OCI-LY7 (cell line): ENCODE results near the gene UVSSA. TPM values are rescaled to one million over a fixed set of nuclear protein-coding genes. Genes with fewer than 3 reads are reported as not detected.

Experiments
- BruUV-seq: library from RNA; stranded (reverse); fragments of 400-500 nt; replicated peaks from 2 replicates; lab custom pipeline; 2021; lab: Mats Ljungman, UMichigan
- CTCF ChIA-PET: fragments of 300-600 bp; sonication (Branson Sonifier 250); formaldehyde crosslinking; loops from one replicate; lab custom pipeline; 2022; ENCODE audit warnings: antibody characterized with exemption; ENCODE audit not compliant: unreplicated experiment; lab: Charles Lee
- POLR2A ChIA-PET: fragments of 300-600 bp; sonication (Branson Sonifier 250); formaldehyde crosslinking; loops from one replicate; lab custom pipeline; 2022; ENCODE audit warnings: antibody characterized with exemption; lab: Charles Lee
- DNase-seq: peaks from one replicate; pipeline ENCODE4 v3.0.0-alpha.2; 2015; ENCODE audit warnings: low spot score
- H2AFZ ChIP-seq: fragments of 200-600 bp; sonication (generic), shearing (Covaris generic); 2 replicates; pipeline ENCODE4 v1.6.1; 2014; ENCODE audit warnings: mild to moderate bottlenecking, antibody characterized with exemption, low read length, moderate library complexity
- H3K27ac ChIP-seq: fragments of 200-600 bp; sonication (generic); 2 replicates; pipeline ENCODE4 v1.5.1; 2014; ENCODE audit warnings: mixed run types, low read depth, mild to moderate bottlenecking, moderate library complexity, low read length, inconsistent platforms; ENCODE audit not compliant: poor library complexity, severe bottlenecking
- H3K36me3 ChIP-seq: fragments of 200-600 bp; sonication (generic); 2 replicates; pipeline ENCODE4 v1.6.1; 2014; ENCODE audit warnings: mild to moderate bottlenecking, antibody characterized with exemption, low read length, moderate library complexity, mixed read lengths; ENCODE audit not compliant: insufficient read depth
- H3K4me1 ChIP-seq: fragments of 200-600 bp; sonication (generic); 2 replicates; pipeline ENCODE4 v1.5.1; 2014; ENCODE audit warnings: mild to moderate bottlenecking, low read length; ENCODE audit not compliant: insufficient read depth, poor library complexity, severe bottlenecking
- H3K4me2 ChIP-seq: fragments of 200-600 bp; sonication (generic); 2 replicates; pipeline ENCODE4 v1.6.1; 2014; ENCODE audit warnings: mild to moderate bottlenecking, low read length
- H3K4me3 ChIP-seq: fragments of 200-600 bp; sonication (generic); 2 replicates; pipeline ENCODE4 v1.5.1; 2014; ENCODE audit warnings: mild to moderate bottlenecking, low read depth, low read length; ENCODE audit not compliant: poor library complexity, severe bottlenecking
- H3K79me2 ChIP-seq: fragments of 200-600 bp; sonication (generic); 2 replicates; pipeline ENCODE4 v1.6.1; 2016; ENCODE audit warnings: low read depth, mild to moderate bottlenecking, low read length, moderate library complexity, mixed read lengths; ENCODE audit not compliant: insufficient read depth
- H3K9me2 ChIP-seq: fragments of 200-600 bp; sonication (generic); 2 replicates; pipeline ENCODE4 v1.6.1; 2016; ENCODE audit warnings: mild to moderate bottlenecking, low read length, mixed read lengths; ENCODE audit not compliant: insufficient read depth
- H3K9me3 ChIP-seq: fragments of 200-600 bp; sonication (generic); 2 replicates; pipeline ENCODE4 v1.6.1; 2014; ENCODE audit warnings: mild to moderate bottlenecking, mixed run types, low read length, mixed read lengths
- H4K20me1 ChIP-seq: fragments of 200-600 bp; sonication (generic); 2 replicates; pipeline ENCODE4 v1.6.1; 2014; ENCODE audit warnings: mild to moderate bottlenecking, antibody characterized with exemption, low read length, moderate library complexity, mixed read lengths; ENCODE audit not compliant: insufficient read depth
- EZH2phosphoT487 ChIP-seq: fragments of 200-600 bp; sonication (generic); IDR thresholded peaks from 2 replicates; pipeline ENCODE4 v1.6.1; 2018; ENCODE audit warnings: low read depth, borderline replicate concordance, mild to moderate bottlenecking, mixed run types, antibody characterized with exemption, low read length, moderate library complexity, mixed read lengths
- intact Hi-C: fragments of 100-400 bp; cut with micrococcal nuclease; formaldehyde crosslinking; loops from one replicate; pipeline ENCODE4 v1.10.0; 2022; ENCODE audit not compliant: unreplicated experiment
- total RNA-seq, 2 experiments: library from RNA; depleted of rRNA in 1 of 2; stranded (reverse); fragments of >200 nt in 1 of 2; shearing (Covaris generic) in 1 of 2; gene quantifications; 2 replicates each; pipeline ENCODE4 v1.2.3, GENCODE V29; 2014 to 2022
- TF ChIP-seq, protein P1 (sequence below): fragments of 200-600 bp; sonication (generic); conservative IDR thresholded peaks from 2 replicates; pipeline ENCODE4 v1.5.1; 2014; ENCODE audit warnings: mild to moderate bottlenecking, antibody characterized with exemption, low read length, moderate library complexity, mixed read lengths

UVSSA gene
- total RNA-seq, 2 experiments from 2014 or later, result 13.2 to 43.2 TPM

GRCh38 chr4:1351854-1352566 lies 5.0 kb downstream of the UVSSA start:
- H3K4me2 ChIP-seq, result no peak overlapping the region
- TF ChIP-seq EZH2phosphoT487, result no peak
- TF ChIP-seq, protein P1, sequence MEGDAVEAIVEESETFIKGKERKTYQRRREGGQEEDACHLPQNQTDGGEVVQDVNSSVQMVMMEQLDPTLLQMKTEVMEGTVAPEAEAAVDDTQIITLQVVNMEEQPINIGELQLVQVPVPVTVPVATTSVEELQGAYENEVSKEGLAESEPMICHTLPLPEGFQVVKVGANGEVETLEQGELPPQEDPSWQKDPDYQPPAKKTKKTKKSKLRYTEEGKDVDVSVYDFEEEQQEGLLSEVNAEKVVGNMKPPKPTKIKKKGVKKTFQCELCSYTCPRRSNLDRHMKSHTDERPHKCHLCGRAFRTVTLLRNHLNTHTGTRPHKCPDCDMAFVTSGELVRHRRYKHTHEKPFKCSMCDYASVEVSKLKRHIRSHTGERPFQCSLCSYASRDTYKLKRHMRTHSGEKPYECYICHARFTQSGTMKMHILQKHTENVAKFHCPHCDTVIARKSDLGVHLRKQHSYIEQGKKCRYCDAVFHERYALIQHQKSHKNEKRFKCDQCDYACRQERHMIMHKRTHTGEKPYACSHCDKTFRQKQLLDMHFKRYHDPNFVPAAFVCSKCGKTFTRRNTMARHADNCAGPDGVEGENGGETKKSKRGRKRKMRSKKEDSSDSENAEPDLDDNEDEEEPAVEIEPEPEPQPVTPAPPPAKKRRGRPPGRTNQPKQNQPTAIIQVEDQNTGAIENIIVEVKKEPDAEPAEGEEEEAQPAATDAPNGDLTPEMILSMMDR, result peak; percentile 88
- BruUV-seq, result no TSS peak
- peaks cover 16% of the 10 kb centered on the region for H3K4me1 ChIP-seq
- H3K9me2 ChIP-seq, result no peaks in the 10 kb centered on the region
- H3K36me3 ChIP-seq, result peaks cover 54% of the 10 kb centered on the region
- no peak overlapping the region for H3K4me3 ChIP-seq
- DNase-seq, result peak; percentile 79
- peaks cover 5% of the 10 kb centered on the region for H4K20me1 ChIP-seq
- H3K27ac ChIP-seq, result no peak overlapping the region
- no peak overlapping the region for H2AFZ ChIP-seq
- intact Hi-C loops, result loop anchor here (1.0 kb wide), 1 partner anchor 222 kb away; no protein-coding TSS in a partner anchor
- H3K79me2 ChIP-seq, result peaks cover 17% of the 10 kb centered on the region; the same call in 1 of the 2 replicates
- H3K9me3 ChIP-seq, result no peaks in the 10 kb centered on the region
- ChIA-PET CTCF (no interaction called here), POLR2A (no interaction called here)

DNA sequence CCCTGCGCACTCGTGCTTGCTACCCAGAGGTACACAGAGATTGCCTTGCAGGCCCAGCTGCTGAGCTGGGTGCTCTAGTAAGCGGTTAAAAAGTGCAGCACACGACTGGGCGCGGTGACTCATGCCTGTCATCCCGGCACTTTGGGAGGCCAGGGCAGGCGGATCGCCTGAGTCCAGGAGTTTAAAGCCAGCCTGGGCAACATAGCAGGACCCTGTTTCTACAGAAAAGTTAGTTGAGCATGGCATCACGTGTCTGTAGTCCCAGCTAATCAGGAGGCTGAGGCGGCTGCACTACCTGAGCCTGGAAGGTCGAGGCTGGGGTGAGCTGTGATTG lies 5.5 kb downstream of the UVSSA start:
- no peak for DNase-seq
- TF ChIP-seq, protein P1, result no peak
- no peak for TF ChIP-seq EZH2phosphoT487
- Histone ChIP-seq H3K4me2 (no peak overlapping the region), H2AFZ (no peak overlapping the region), H3K79me2 (peaks cover 17% of the 10 kb centered on the region; the same call in 1 of the 2 replicates), H3K27ac (no peak overlapping the region), H3K4me3 (no peak overlapping the region), H3K9me2 (no peaks in the 10 kb centered on the region), H4K20me1 (peaks cover 5% of the 10 kb centered on the region), H3K4me1 (peaks cover 16% of the 10 kb centered on the region), H3K9me3 (no peaks in the 10 kb centered on the region), H3K36me3 (peaks cover 54% of the 10 kb centered on the region)
- CTCF ChIA-PET, result no interaction called here
- intact Hi-C loops, result no loop called here
- no TSS peak for BruUV-seq
- POLR2A ChIA-PET, result no interaction called here

GRCh38 chr4:1353186-1354055 lies 6.4 kb downstream of the UVSSA start:
- Histone ChIP-seq H3K9me3 (no peaks in the 10 kb centered on the region), H3K27ac (no peak overlapping the region), H3K4me3 (no peak overlapping the region), H4K20me1 (peaks cover under 1% of the 10 kb centered on the region), H3K9me2 (no peaks in the 10 kb centered on the region), H3K4me1 (peaks cover 8% of the 10 kb centered on the region), H3K36me3 (peaks cover 61% of the 10 kb centered on the region), H2AFZ (no peak overlapping the region), H3K4me2 (no peak overlapping the region), H3K79me2 (peaks cover 9% of the 10 kb centered on the region; the same call in 1 of the 2 replicates)
- ChIA-PET CTCF (no interaction called here), POLR2A (no interaction called here)
- no TSS peak for BruUV-seq
- TF ChIP-seq EZH2phosphoT487, result no peak
- TF ChIP-seq, protein P1, result no peak
- DNase-seq, result no peak
- intact Hi-C loops, result no loop called here
